Trophoblast cell (in vitro differentiated cells and primary cell): Measurements from ENCODE around the gene GPATCH3.

Source experiments
- DNase-seq, 2 donors: peaks; one replicate each; pipeline ENCODE4 v3.0.0-alpha.2; 2016
- H2AFZ ChIP-seq: 2 replicates; pipeline ENCODE4 v1.6.1; 2013; ENCODE audit warnings: low read length, moderate library complexity, mild to moderate bottlenecking; ENCODE audit not compliant: insufficient read depth, poor library complexity
- H2AK5ac ChIP-seq: 2 replicates; pipeline ENCODE4 v1.6.1; 2013; ENCODE audit warnings: mild to moderate bottlenecking, low read length
- H2BK120ac ChIP-seq: 2 replicates; pipeline ENCODE4 v1.6.1; 2013; ENCODE audit warnings: low read length, mild to moderate bottlenecking, moderate library complexity; ENCODE audit not compliant: insufficient read depth, poor library complexity
- H2BK12ac ChIP-seq: 2 replicates; pipeline ENCODE4 v1.6.1; 2013; ENCODE audit warnings: mild to moderate bottlenecking, low read length, moderate library complexity
- H2BK5ac ChIP-seq: 2 replicates; pipeline ENCODE4 v1.6.1; 2013; ENCODE audit warnings: low read length, low read depth, moderate library complexity, mild to moderate bottlenecking; ENCODE audit not compliant: poor library complexity
- H3K14ac ChIP-seq: 2 replicates; pipeline ENCODE4 v1.6.1; 2013; ENCODE audit warnings: mild to moderate bottlenecking, low read length
- H3K18ac ChIP-seq: 2 replicates; pipeline ENCODE4 v1.6.1; 2013; ENCODE audit warnings: mild to moderate bottlenecking, low read length
- H3K23ac ChIP-seq: 2 replicates; pipeline ENCODE4 v1.6.1; 2013; ENCODE audit warnings: low read length
- H3K27ac ChIP-seq: 2 replicates; pipeline ENCODE4 v1.5.1; 2013; ENCODE audit warnings: low read depth, mild to moderate bottlenecking, inconsistent platforms, low read length, moderate library complexity
- H3K27me3 ChIP-seq: 2 replicates; pipeline ENCODE4 v1.6.1; 2013; ENCODE audit warnings: inconsistent platforms, mild to moderate bottlenecking, low read length, moderate library complexity; ENCODE audit not compliant: insufficient read depth
- H3K36me3 ChIP-seq, 2 experiments: 1 replicate in 1 of 2; 2 replicates in 1 of 2; pipeline ENCODE4 v1.6.1; 2013; ENCODE audit warnings: low read length in 2 of 2, mild to moderate bottlenecking in 2 of 2, moderate library complexity in 1 of 2; ENCODE audit not compliant: insufficient read depth in 2 of 2, control insufficient read depth in 1 of 2
- H3K4ac ChIP-seq: 2 replicates; pipeline ENCODE4 v1.6.1; 2013; ENCODE audit warnings: low read depth, mild to moderate bottlenecking, low read length, moderate library complexity
- H3K4me1 ChIP-seq, 2 experiments: 1 replicate in 1 of 2; 2 replicates in 1 of 2; pipeline ENCODE4 v1.6.1; 2013; ENCODE audit warnings: low read length in 2 of 2, mild to moderate bottlenecking in 2 of 2, moderate library complexity in 1 of 2; ENCODE audit not compliant: insufficient read depth in 2 of 2, control insufficient read depth in 1 of 2
- H3K4me2 ChIP-seq: 2 replicates; pipeline ENCODE4 v1.6.1; 2013; ENCODE audit warnings: inconsistent platforms, mild to moderate bottlenecking, low read length, moderate library complexity
- H3K4me3 ChIP-seq: 2 replicates; pipeline ENCODE4 v1.5.1; 2013; ENCODE audit warnings: mild to moderate bottlenecking, low read depth, low read length, inconsistent platforms
- H3K79me1 ChIP-seq: one replicate; pipeline ENCODE4 v1.6.1; 2013; ENCODE audit warnings: low read length
- H3K79me2 ChIP-seq: 2 replicates; pipeline ENCODE4 v1.6.1; 2013; ENCODE audit warnings: low read length, mild to moderate bottlenecking; ENCODE audit not compliant: control insufficient read depth, insufficient read depth, poor library complexity
- H3K9ac ChIP-seq: 2 replicates; pipeline ENCODE4 v1.6.1; 2013; ENCODE audit warnings: mild to moderate bottlenecking, low read length
- H3K9me3 ChIP-seq: 2 replicates; pipeline ENCODE4 v1.6.1; 2013; ENCODE audit warnings: low read depth, mild to moderate bottlenecking, control low read depth, inconsistent platforms, low read length; ENCODE audit not compliant: insufficient read depth
- H4K12ac ChIP-seq: 2 replicates; pipeline ENCODE4 v1.6.1; 2013; ENCODE audit warnings: low read depth, mild to moderate bottlenecking, low read length, moderate library complexity
- H4K8ac ChIP-seq: 2 replicates; pipeline ENCODE4 v1.6.1; 2013; ENCODE audit warnings: low read depth, mild to moderate bottlenecking, low read length, moderate library complexity
- H4K91ac ChIP-seq: one replicate; pipeline ENCODE4 v1.6.1; 2013; ENCODE audit warnings: low read depth, mild to moderate bottlenecking, low read length, moderate library complexity
- WGBS: extraction: QIAGEN DNeasy Blood & Tissue Kit; methylation state at CpG from one replicate; pipeline ENCODE4 v1.1.7; 2013; ENCODE audit warnings: missing lambda C conversion rate; ENCODE audit not compliant: insufficient read length, insufficient coverage; ENCODE audit errors: extremely low coverage; 5-methylcytosine and 5-hydroxymethylcytosine counted together

The GPATCH3 gene

DNA sequence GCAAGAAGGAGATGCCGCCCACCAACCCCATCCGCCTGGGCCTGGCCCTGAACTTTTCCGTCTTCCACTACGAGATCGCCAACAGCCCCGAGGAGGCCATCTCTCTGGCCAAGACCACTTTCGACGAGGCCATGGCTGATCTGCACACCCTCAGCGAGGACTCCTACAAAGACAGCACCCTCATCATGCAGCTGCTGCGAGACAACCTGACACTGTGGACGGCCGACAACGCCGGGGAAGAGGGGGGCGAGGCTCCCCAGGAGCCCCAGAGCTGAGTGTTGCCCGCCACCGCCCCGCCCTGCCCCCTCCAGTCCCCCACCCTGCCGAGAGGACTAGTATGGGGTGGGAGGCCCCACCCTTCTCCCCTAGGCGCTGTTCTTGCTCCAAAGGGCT lies 36.6 kb downstream of the GPATCH3 start:
- Histone ChIP-seq H4K12ac (peak overlapping the region; percentile 6), H2AK5ac (peak overlapping the region; percentile 66), H3K4me1 (peaks cover 30 to 38% of the 10 kb centered on the region in 2 experiments), H2BK5ac (no peak overlapping the region), H3K4me3 (no peak overlapping the region), H3K27ac (peak overlapping the region; percentile 87), H2AFZ (no peak overlapping the region), H4K91ac (peak overlapping the region; percentile 73), H3K4me2 (peak overlapping the region; percentile 72), H3K79me2 (peaks cover 6% of the 10 kb centered on the region), H4K8ac (no peak overlapping the region), H3K18ac (peak overlapping the region; percentile 36), H2BK120ac (peak overlapping the region; percentile 48), H3K4ac (peak overlapping the region; percentile 8), H3K9me3 (peaks cover 2% of the 10 kb centered on the region), H2BK12ac (peak overlapping the region; percentile 53), H3K36me3 (no peaks in the 10 kb centered on the region), H3K27me3 (no peaks in the 10 kb centered on the region), H3K14ac (peak overlapping the region; percentile 84), H3K23ac (no peak overlapping the region), H3K79me1 (peaks cover 30% of the 10 kb centered on the region), H3K9ac (no peak overlapping the region)
- no CpG with 5 or more reads among the region's 20 CpGs for WGBS
- no peak for DNase-seq

DNA sequence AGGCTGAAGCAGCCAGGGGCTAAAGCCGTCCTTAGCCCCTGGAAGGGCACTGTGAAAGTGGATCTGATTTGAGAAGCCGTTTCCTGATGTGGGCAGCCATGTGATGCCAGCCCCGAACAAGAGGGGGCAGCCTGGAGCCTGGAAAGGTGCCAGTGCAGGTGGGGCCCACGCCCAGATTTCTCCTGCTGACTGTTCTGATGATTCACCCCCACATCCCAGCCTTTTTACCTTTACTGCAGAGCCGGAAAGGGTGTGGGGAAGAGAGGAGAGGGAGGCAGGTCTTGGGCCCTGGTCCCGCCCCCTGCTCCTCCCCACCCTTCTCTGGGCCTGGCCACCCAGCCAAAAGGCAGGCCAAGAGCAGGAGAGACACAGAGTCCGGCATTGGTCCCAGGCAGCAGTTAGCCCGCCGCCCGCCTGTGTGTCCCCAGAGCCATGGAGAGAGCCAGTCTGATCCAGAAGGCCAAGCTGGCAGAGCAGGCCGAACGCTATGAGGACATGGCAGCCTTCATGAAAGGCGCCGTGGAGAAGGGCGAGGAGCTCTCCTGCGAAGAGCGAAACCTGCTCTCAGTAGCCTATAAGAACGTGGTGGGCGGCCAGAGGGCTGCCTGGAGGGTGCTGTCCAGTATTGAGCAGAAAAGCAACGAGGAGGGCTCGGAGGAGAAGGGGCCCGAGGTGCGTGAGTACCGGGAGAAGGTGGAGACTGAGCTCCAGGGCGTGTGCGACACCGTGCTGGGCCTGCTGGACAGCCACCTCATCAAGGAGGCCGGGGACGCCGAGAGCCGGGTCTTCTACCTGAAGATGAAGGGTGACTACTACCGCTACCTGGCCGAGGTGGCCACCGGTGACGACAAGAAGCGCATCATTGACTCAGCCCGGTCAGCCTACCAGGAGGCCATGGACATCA lies 37.2 kb downstream of the GPATCH3 start, which contains the start of gene SFN:
Gene SFN, plus strand, starts transcription at position 369 of the 904 bp plus-strand sequence. Its CDS starts 64 bp downstream, at position 433.
- Histone ChIP-seq H2BK120ac (peak within 1 kb of the TSS; percentile 60), H3K27me3 (no peaks in the 10 kb centered on the region), H3K18ac (peak within 1 kb of the TSS; percentile 36), H3K27ac (peak within 1 kb of the TSS; percentile 87), H4K8ac (peak within 1 kb of the TSS; percentile 80), H3K4me1 (peaks cover 31 to 36% of the 10 kb centered on the region in 2 experiments), H2AFZ (peak within 1 kb of the TSS; percentile 4), H3K79me1 (peaks cover 27% of the 10 kb centered on the region), H3K9me3 (peaks cover 2% of the 10 kb centered on the region), H3K9ac (peak within 1 kb of the TSS; percentile 23), H3K23ac (no peak within 1 kb of the TSS), H3K36me3 (no peaks in the 10 kb centered on the region), H2BK12ac (peak within 1 kb of the TSS; percentile 53), H4K12ac (peak within 1 kb of the TSS; percentile 39), H2BK5ac (peak within 1 kb of the TSS; percentile 49), H3K14ac (peak within 1 kb of the TSS; percentile 84), H2AK5ac (peak within 1 kb of the TSS; percentile 76), H3K4ac (peak within 1 kb of the TSS; percentile 30), H4K91ac (peak within 1 kb of the TSS; percentile 80), H3K4me3 (peak within 1 kb of the TSS; percentile 63), H3K4me2 (peak within 1 kb of the TSS; percentile 72), H3K79me2 (peaks cover 6% of the 10 kb centered on the region)
- peak; percentile 81 to 89 for DNase-seq
- no CpG with 5 or more reads among the region's 37 CpGs for WGBS

- Histone ChIP-seq H3K23ac (no peak overlapping the region), H3K4ac (no peak overlapping the region), H3K4me3 (no peak overlapping the region), H3K4me1 (peaks cover 38 to 43% of the 10 kb centered on the region in 2 experiments), H3K36me3 (no peaks in the 10 kb centered on the region), H3K79me1 (peaks cover 24% of the 10 kb centered on the region), H4K12ac (no peak overlapping the region), H2BK120ac (peak overlapping the region; percentile 60), H4K91ac (peak overlapping the region; percentile 80), H3K9ac (no peak overlapping the region), H2AK5ac (peak overlapping the region; percentile 73), H3K27me3 (no peaks in the 10 kb centered on the region), H2BK5ac (peak overlapping the region; percentile 49), H3K4me2 (no peak overlapping the region), H2BK12ac (peak overlapping the region; percentile 13), H3K79me2 (peaks cover 6% of the 10 kb centered on the region), H3K14ac (peak overlapping the region; percentile 15), H3K18ac (no peak overlapping the region), H2AFZ (no peak overlapping the region), H4K8ac (no peak overlapping the region), H3K27ac (no peak overlapping the region), H3K9me3 (peaks cover 2% of the 10 kb centered on the region)
- WGBS = no CpG with 5 or more reads among the region's 7 CpGs
- DNase-seq = no peak
Measured at GRCh38 chr1:26861889-26862378, 38.3 kb downstream of the GPATCH3 start.

DNA sequence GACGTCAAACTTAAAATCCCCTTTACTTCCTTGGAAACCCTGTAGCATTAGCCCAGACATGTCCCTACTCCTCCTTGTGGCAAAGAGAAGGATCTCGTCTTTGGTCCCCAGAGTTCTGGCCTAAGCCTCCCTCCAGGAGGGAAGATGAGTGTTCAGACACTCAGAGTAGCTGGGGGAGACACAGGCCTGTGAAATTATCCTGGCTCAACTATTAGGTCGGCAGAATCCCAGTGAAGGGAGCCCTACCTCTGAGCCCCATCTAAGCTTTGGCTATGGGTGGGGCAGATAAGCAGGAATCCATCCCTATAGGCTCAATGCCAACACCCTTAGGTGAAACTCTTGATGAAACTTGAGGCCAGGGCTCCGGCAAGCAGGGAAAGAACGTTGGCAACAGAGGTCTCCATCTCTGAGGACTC lies 39.0 kb downstream of the GPATCH3 start:
- H3K27ac ChIP-seq = no peak overlapping the region
- no peak overlapping the region for H3K4me2 ChIP-seq
- H3K4me3 ChIP-seq = no peak overlapping the region
- H3K18ac ChIP-seq = no peak overlapping the region
- H3K27me3 ChIP-seq = no peaks in the 10 kb centered on the region
- peak overlapping the region; percentile 22 for H4K8ac ChIP-seq
- H3K36me3 ChIP-seq = peaks cover under 1 to 2% of the 10 kb centered on the region in 2 experiments
- H2BK12ac ChIP-seq = peak overlapping the region; percentile 66
- peak overlapping the region; percentile 69 for H2AFZ ChIP-seq
- no peak for DNase-seq
- no peak overlapping the region for H3K9ac ChIP-seq
- H3K14ac ChIP-seq = no peak overlapping the region
- peak overlapping the region; percentile 26 for H2BK5ac ChIP-seq
- peak overlapping the region; percentile 55 for H4K91ac ChIP-seq
- H2AK5ac ChIP-seq = peak overlapping the region; percentile 59
- H3K4me1 ChIP-seq = peaks cover 42 to 47% of the 10 kb centered on the region in 2 experiments
- no peak overlapping the region for H4K12ac ChIP-seq
- H3K4ac ChIP-seq = no peak overlapping the region
- H3K23ac ChIP-seq = no peak overlapping the region
- peaks cover 6% of the 10 kb centered on the region for H3K79me2 ChIP-seq
- H2BK120ac ChIP-seq = peak overlapping the region; percentile 55
- no CpG with 5 or more reads among the region's 5 CpGs for WGBS
- H3K79me1 ChIP-seq = peaks cover 28% of the 10 kb centered on the region
- H3K9me3 ChIP-seq = peaks cover 3% of the 10 kb centered on the region
